HepG2 (cell line): ENCODE data around the gene KCNH1. TPM values are rescaled to one million over a fixed set of nuclear protein-coding genes. Genes with fewer than 3 reads are reported as not detected.

Source experiments
- ATAC-seq: fragments of 200-7000 bp; cut with Tn5 transposase; 3 replicates; pipeline ENCODE4 v1.9.1; 2020; ENCODE audit warnings: mild to moderate bottlenecking, moderate library complexity
- BruUV-seq: library from RNA; stranded (reverse); fragments of 400-500 nt; replicated peaks from 2 replicates; lab custom pipeline; 2021; lab: Mats Ljungman, UMichigan
- CTCF ChIA-PET: fragments of 300-600 bp; formaldehyde crosslinking; extraction: SDS; loops from one replicate; lab custom pipeline; 2021; ENCODE audit warnings: low total read pairs, inconsistent platforms, low intra/inter-chr PET ratio; lab: Yijun Ruan, JAX
- POLR2A ChIA-PET: fragments of 350-600 bp; sonication (Branson Sonifier 250); formaldehyde crosslinking; loops from one replicate; lab custom pipeline; 2020; ENCODE audit warnings: antibody characterized with exemption, inconsistent platforms; lab: Yijun Ruan, JAX
- DNase-seq: peaks from one replicate; pipeline ENCODE4 v3.0.0-alpha.2; 2015; ENCODE audit warnings: low spot score
- FAIRE-seq: peaks from 3 replicates; lab custom pipeline; 2011; peaks lifted over from hg19 to GRCh38; lab: Jason Lieb, UNC
- H2AFZ ChIP-seq: one replicate; pipeline ENCODE4 v1.6.1; 2011; ENCODE audit warnings: low read length, inconsistent platforms
- H3K27ac ChIP-seq: fragments of 300-600 bp; 3 replicates; pipeline ENCODE4 v1.8.0; 2011; ENCODE audit warnings: mixed run types, mild to moderate bottlenecking, mixed read lengths, low read length, inconsistent platforms; ENCODE audit not compliant: insufficient read depth; ENCODE audit errors: extremely low read length
- H3K27me3 ChIP-seq, 2 experiments: fragments of 200-600 bp in 1 of 2; 2 replicates in 1 of 2; 3 replicates in 1 of 2; pipeline versions ENCODE4 v1.6.0 to v1.8.0; 2011; ENCODE audit warnings: low read length in 2 of 2, mild to moderate bottlenecking in 2 of 2, moderate library complexity in 2 of 2, inconsistent platforms in 1 of 2; ENCODE audit not compliant: insufficient read depth in 2 of 2, control insufficient read depth in 1 of 2
- H3K36me3 ChIP-seq, 2 experiments: fragments of 200-600 bp in 1 of 2; replicated peaks in 1 of 2; 2 replicates in 1 of 2; 3 replicates in 1 of 2; pipeline versions ENCODE4 v1.5.1 to v1.8.0; 2011; ENCODE audit warnings: low read length in 2 of 2, inconsistent platforms in 1 of 2; ENCODE audit not compliant: insufficient read depth in 2 of 2, control insufficient read depth in 1 of 2
- H3K4me1 ChIP-seq: 2 replicates; pipeline ENCODE4 v1.5.1; 2012; ENCODE audit warnings: low read length, inconsistent platforms; ENCODE audit not compliant: insufficient read depth
- H3K4me2 ChIP-seq: 2 replicates; pipeline ENCODE4 v1.6.0; 2011; ENCODE audit warnings: low read depth, low read length, inconsistent platforms
- H3K4me3 ChIP-seq, 3 experiments: fragments of 200-600 bp in 1 of 3; sonication (generic), shearing (Covaris generic) in 1 of 3; replicated peaks in 1 of 3; 2 replicates each; pipeline ENCODE4 v1.5.1; 2011 to 2016; ENCODE audit warnings: low read length in 3 of 3, inconsistent platforms in 2 of 3, low read depth in 2 of 3, mild to moderate bottlenecking in 2 of 3, control low read depth in 1 of 3, mixed read lengths in 1 of 3; ENCODE audit not compliant: insufficient read depth in 1 of 3
- H3K79me2 ChIP-seq: one replicate; pipeline ENCODE4 v1.6.1; 2011; ENCODE audit warnings: low read length, inconsistent platforms; ENCODE audit not compliant: insufficient read depth
- H3K9ac ChIP-seq: 2 replicates; pipeline ENCODE4 v1.6.0; 2011; ENCODE audit warnings: mild to moderate bottlenecking, low read depth, low read length, inconsistent platforms; ENCODE audit not compliant: insufficient read depth
- H3K9me3 ChIP-seq: 2 replicates; pipeline ENCODE4 v1.5.1; 2012; ENCODE audit warnings: mild to moderate bottlenecking, low read length
- H4K20me1 ChIP-seq: 2 replicates; pipeline ENCODE4 v1.6.0; 2011; ENCODE audit warnings: inconsistent platforms, mild to moderate bottlenecking, low read length, moderate library complexity; ENCODE audit not compliant: insufficient read depth
- BRCA1 ChIP-seq: sonication (generic); formaldehyde crosslinking; IDR thresholded peaks from 2 replicates; pipeline ENCODE4 v1.4.0; 2020; ENCODE audit warnings: missing genetic modification reagents
- CREM ChIP-seq, 2 experiments: sonication (generic) in 1 of 2; formaldehyde crosslinking in 1 of 2; IDR thresholded peaks; 2 replicates each; pipeline versions ENCODE4 v1.4.0 to v1.6.1; 2016 to 2020; ENCODE audit warnings: antibody characterized with exemption in 1 of 2, mild to moderate bottlenecking in 1 of 2, missing genetic modification reagents in 1 of 2
- FOXC1 ChIP-seq: sonication (generic); formaldehyde crosslinking; IDR thresholded peaks from 2 replicates; pipeline ENCODE4 v1.8.0; 2022; ENCODE audit warnings: mild to moderate bottlenecking, missing genetic modification reagents, borderline replicate concordance
- JUN ChIP-seq: sonication (generic); formaldehyde crosslinking; IDR thresholded peaks from 2 replicates; pipeline ENCODE4 v1.4.0; 2020; ENCODE audit warnings: mild to moderate bottlenecking, missing genetic modification reagents
- KDM5A ChIP-seq: fragments of 200-600 bp; sonication (generic); IDR thresholded peaks from 2 replicates; pipeline ENCODE4 v1.7.0; 2018; ENCODE audit warnings: antibody characterized with exemption, mild to moderate bottlenecking, low read length, borderline replicate concordance
- NFKBIZ ChIP-seq: IDR thresholded peaks from 2 replicates; pipeline ENCODE4 v1.6.1; 2018; ENCODE audit warnings: missing genetic modification reagents, missing compliant biosample characterization
- POGK ChIP-seq: sonication (generic); formaldehyde crosslinking; conservative IDR thresholded peaks from 2 replicates; pipeline ENCODE4 v1.8.0; 2022; ENCODE audit warnings: mild to moderate bottlenecking, moderate library complexity, missing genetic modification reagents
- PRDM4 ChIP-seq: sonication (generic); formaldehyde crosslinking; IDR thresholded peaks from 2 replicates; pipeline ENCODE4 v1.9.0; 2021; ENCODE audit warnings: missing genetic modification reagents, borderline replicate concordance
- PREB ChIP-seq: sonication (generic); formaldehyde crosslinking; IDR thresholded peaks from 2 replicates; pipeline ENCODE4 v1.4.0; 2020; ENCODE audit warnings: missing genetic modification reagents
- REL ChIP-seq: sonication (generic); formaldehyde crosslinking; conservative IDR thresholded peaks from 2 replicates; pipeline ENCODE4 v1.8.0; 2022; ENCODE audit warnings: mild to moderate bottlenecking, missing genetic modification reagents, moderate library complexity
- SMAD9 ChIP-seq: sonication (generic); formaldehyde crosslinking; IDR thresholded peaks from 2 replicates; pipeline ENCODE4 v1.5.1; 2020; ENCODE audit warnings: mild to moderate bottlenecking, missing genetic modification reagents
- TAF1 ChIP-seq: sonication (generic); formaldehyde crosslinking; IDR thresholded peaks from 2 replicates; pipeline ENCODE4 v1.4.0; 2020; ENCODE audit warnings: missing genetic modification reagents
- TFE3 ChIP-seq: IDR thresholded peaks from 2 replicates; pipeline ENCODE4 v1.6.1; 2016
- ZNF556 ChIP-seq: sonication (generic); formaldehyde crosslinking; IDR thresholded peaks from 2 replicates; pipeline ENCODE4 v1.4.0; 2020; ENCODE audit warnings: mild to moderate bottlenecking, missing genetic modification reagents, borderline replicate concordance
- ZNF616 ChIP-seq: sonication (generic); formaldehyde crosslinking; IDR thresholded peaks from 2 replicates; pipeline ENCODE4 v1.5.0; 2020; ENCODE audit warnings: low read depth, mild to moderate bottlenecking, missing genetic modification reagents
- ZSCAN25 ChIP-seq: sonication (generic); formaldehyde crosslinking; IDR thresholded peaks from 2 replicates; pipeline ENCODE4 v1.8.0; 2022; ENCODE audit warnings: mild to moderate bottlenecking, missing genetic modification reagents
- ZSCAN30 ChIP-seq: sonication (generic); formaldehyde crosslinking; IDR thresholded peaks from 2 replicates; pipeline ENCODE4 v1.5.0; 2020; ENCODE audit warnings: mild to moderate bottlenecking, missing genetic modification reagents
- WGBS: methylation state at CpG from one replicate; pipeline ENCODE4 v1.1.6; 2017; ENCODE audit warnings: low lambda C conversion rate; 5-methylcytosine and 5-hydroxymethylcytosine counted together
- in situ Hi-C: cut with HindIII; loops from 2 replicates; pipeline ENCODE4 v1.10.0; 2017; ENCODE audit warnings: low pct_unique_long_range_greater_than_20kb; ENCODE audit not compliant: extremely low pct_ligation_motif_present
- intact Hi-C: fragments of 100-400 bp; cut with micrococcal nuclease; formaldehyde crosslinking; loops from one replicate; pipeline ENCODE4 v1.10.0; 2022; ENCODE audit not compliant: unreplicated experiment
- polyA plus RNA-seq, 8 experiments: library from polyadenylated mRNA; depleted of rRNA in 3 of 8; stranded (reverse) in 7 of 8; unstranded in 1 of 8; fragments of >200 nt; fragmentation: Illumina TruSeq in 4 of 8; extraction: Trizol in 4 of 8; gene quantifications; 2 replicates each; pipeline versions ENCODE4 v1.2.1 to v1.2.3, GENCODE V29; 2011 to 2016; ENCODE audit warnings: low read depth in 4 of 8, missing spikeins in 1 of 8, mixed read lengths in 1 of 8; ENCODE audit not compliant: insufficient read depth in 1 of 8
- total RNA-seq, 5 experiments: library from RNA; depleted of rRNA; stranded (reverse); fragments of >200 nt; fragmentation: Illumina TruSeq; extraction: Trizol; gene quantifications; 2 replicates each; pipeline ENCODE4 v1.2.3, GENCODE V29; 2016; ENCODE audit warnings: low read depth in 1 of 5

Gene KCNH1
- total and polyA plus RNA-seq, 2 of the 13 experiments (the other 11 are each of a cell fraction or from before 2014, with no cell fraction given), result not detected

GRCh38 chr1:211127166-211127565 lies 6.8 kb downstream of the KCNH1 start:
- Histone ChIP-seq H3K4me3 (no peak overlapping the region), H4K20me1 (no peaks in the 10 kb centered on the region), H3K27ac (no peak overlapping the region), H3K36me3 (no peaks in the 10 kb centered on the region), H3K9ac (no peak overlapping the region), H3K9me3 (no peaks in the 10 kb centered on the region)
- no TSS peak for BruUV-seq
- CTCF ChIA-PET, result no interaction called here
- intact Hi-C loops, result no loop called here
- FAIRE-seq (no peak), DNase-seq (no peak)
- in situ Hi-C loops, result no loop called here
- WGBS, result 17% methylated on average over 4 of the region's 4 CpGs
- no peak for TF ChIP-seq FOXC1
- no peak for TF ChIP-seq TFE3 (CRISPR knock-in tag)
- TF ChIP-seq PREB (CRISPR knock-in tag), result no peak
- no peak for TF ChIP-seq TAF1 (CRISPR knock-in tag)
- TF ChIP-seq ZSCAN30 (CRISPR knock-in tag), result no peak
- no peak for TF ChIP-seq ZSCAN25 (CRISPR knock-in tag)
- no peak for TF ChIP-seq ZNF556 (CRISPR knock-in tag)
- no peak for TF ChIP-seq ZNF616 (CRISPR knock-in tag)
- TF ChIP-seq CREM (IDR thresholded peaks at IDR 0.05), result no peak
- no peak for TF ChIP-seq CREM (CRISPR knock-in tag; IDR thresholded peaks at IDR 0.05)
- TF ChIP-seq POGK (CRISPR knock-in tag), result no peak
- TF ChIP-seq BRCA1, result no peak
- no peak for TF ChIP-seq KDM5A
- no peak for TF ChIP-seq SMAD9 (CRISPR knock-in tag)
- no peak for TF ChIP-seq JUN
- TF ChIP-seq REL, result no peak
- no peak for TF ChIP-seq NFKBIZ (CRISPR knock-in tag)
- TF ChIP-seq PRDM4 (CRISPR knock-in tag), result no peak
- TF ChIP-seq, all 625 proteins: peak for 0
- POLR2A ChIA-PET, result no interaction called here
- H3K4me1 ChIP-seq, result no peaks in the 10 kb centered on the region
- peaks cover 0 to 41% of the 10 kb centered on the region in 2 experiments; a peak in 4 of 5 replicates for H3K27me3 ChIP-seq
- no peak overlapping the region for H2AFZ ChIP-seq
- no peaks in the 10 kb centered on the region for H3K79me2 ChIP-seq
- no peak for ATAC-seq
- no peak overlapping the region for H3K4me2 ChIP-seq
